Nephron (organoid): ENCODE data around the gene ZBTB14.

Source experiments
- H3K27ac Mint-ChIP-seq, 3 experiments: 2 replicates each; pipeline ENCODE4 v1.8.0; 2020; ENCODE audit warnings: mixed read lengths in 3 of 3, mild to moderate bottlenecking in 2 of 3, moderate library complexity in 1 of 3
- H3K27me3 Mint-ChIP-seq: 2 replicates; pipeline ENCODE4 v1.8.0; 2021; ENCODE audit warnings: low read depth, mild to moderate bottlenecking, moderate library complexity, mixed read lengths
- H3K36me3 Mint-ChIP-seq: 2 replicates; pipeline ENCODE4 v1.8.0; 2020; ENCODE audit warnings: low read depth, mixed read lengths
- H3K4me1 Mint-ChIP-seq: 2 replicates; pipeline ENCODE4 v1.8.0; 2020; ENCODE audit warnings: mixed read lengths
- H3K4me3 Mint-ChIP-seq, 3 experiments: 2 replicates each; pipeline ENCODE4 v1.8.0; 2020; ENCODE audit warnings: mild to moderate bottlenecking in 3 of 3, mixed read lengths in 3 of 3, moderate library complexity in 2 of 3
- H3K9me3 Mint-ChIP-seq: 2 replicates; pipeline ENCODE4 v1.8.0; 2020; ENCODE audit warnings: mixed read lengths
- CTCF ChIP-seq, 3 experiments: fragments of 200-600 bp; sonication (generic); IDR thresholded peaks; one replicate each; pipeline ENCODE4 v1.5.0; 2021; ENCODE audit warnings: antibody characterized with exemption in 3 of 3; ENCODE audit not compliant: unreplicated experiment in 3 of 3

The ZBTB14 gene

GRCh38 chr18:5315838-5316237, 20.3 kb upstream of the ZBTB14 start:
- peaks cover 8% of the 10 kb centered on the region for H3K4me1 Mint-ChIP-seq
- no peak for TF ChIP-seq CTCF (IDR thresholded peaks at IDR 0.05; ENCODE audit: unreplicated experiment in 3 of 3)
- H3K36me3 Mint-ChIP-seq = no peaks in the 10 kb centered on the region
- no peak overlapping the region for H3K27ac Mint-ChIP-seq
- no peaks in the 10 kb centered on the region for H3K9me3 Mint-ChIP-seq
- H3K27me3 Mint-ChIP-seq = no peaks in the 10 kb centered on the region
- no peak overlapping the region for H3K4me3 Mint-ChIP-seq

DNA sequence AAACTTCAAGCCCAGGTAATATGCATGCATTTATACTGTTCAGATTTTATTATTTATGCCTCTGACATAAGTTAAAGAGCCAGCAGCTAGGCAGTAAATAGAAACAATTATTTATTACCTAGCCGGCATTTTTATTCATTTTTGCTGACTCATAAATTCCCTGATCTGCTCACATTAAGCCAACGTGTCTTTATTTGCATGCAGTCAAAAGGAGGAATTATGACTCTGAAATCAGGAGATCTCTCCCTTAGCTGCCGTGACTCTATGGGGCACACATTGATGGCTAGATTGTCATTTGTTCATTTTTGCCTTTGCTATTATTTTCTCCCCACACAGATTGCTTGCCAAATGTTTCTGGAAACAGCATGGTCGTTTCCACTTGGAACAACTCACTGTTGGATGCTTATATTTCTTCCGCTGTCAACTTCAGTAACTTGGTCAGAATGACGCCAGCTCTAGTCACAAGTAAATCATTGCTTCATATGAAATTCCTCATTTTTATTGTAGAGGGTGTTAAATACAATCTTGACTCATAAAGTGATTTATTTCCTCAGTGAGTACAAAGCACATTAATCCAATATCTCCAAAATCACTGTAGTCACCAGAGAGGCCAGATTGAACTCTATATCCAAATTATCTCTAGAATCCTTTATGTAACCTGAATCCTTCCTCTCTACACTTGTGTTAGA, 15.9 kb upstream of the ZBTB14 start:
- peak overlapping the region; percentile 4 to 56 (median 15) for H3K27ac Mint-ChIP-seq
- no peak for TF ChIP-seq CTCF (IDR thresholded peaks at IDR 0.05; ENCODE audit: unreplicated experiment in 3 of 3)
- H3K36me3 Mint-ChIP-seq = no peaks in the 10 kb centered on the region
- H3K4me1 Mint-ChIP-seq = peaks cover 8% of the 10 kb centered on the region
- no peak overlapping the region for H3K4me3 Mint-ChIP-seq
- H3K27me3 Mint-ChIP-seq = no peaks in the 10 kb centered on the region
- H3K9me3 Mint-ChIP-seq = no peaks in the 10 kb centered on the region

GRCh38 chr18:5309888-5310470, 14.5 kb upstream of the ZBTB14 start:
- Mint-ChIP-seq H3K36me3 (no peaks in the 10 kb centered on the region), H3K27me3 (no peaks in the 10 kb centered on the region), H3K9me3 (no peaks in the 10 kb centered on the region), H3K4me3 (no peak overlapping the region), H3K27ac (no peak overlapping the region), H3K4me1 (peaks cover 8% of the 10 kb centered on the region)
- TF ChIP-seq CTCF (IDR thresholded peaks at IDR 0.05; ENCODE audit: unreplicated experiment in 3 of 3) = no peak

GRCh38 chr18:5305835-5306234, 10.3 kb upstream of the ZBTB14 start:
- peaks cover 7% of the 10 kb centered on the region for H3K27me3 Mint-ChIP-seq
- H3K9me3 Mint-ChIP-seq = no peaks in the 10 kb centered on the region
- no peak for TF ChIP-seq CTCF (IDR thresholded peaks at IDR 0.05; ENCODE audit: unreplicated experiment in 3 of 3)
- H3K4me1 Mint-ChIP-seq = no peaks in the 10 kb centered on the region
- H3K27ac Mint-ChIP-seq = no peak overlapping the region
- no peaks in the 10 kb centered on the region for H3K36me3 Mint-ChIP-seq
- H3K4me3 Mint-ChIP-seq = no peak overlapping the region

DNA sequence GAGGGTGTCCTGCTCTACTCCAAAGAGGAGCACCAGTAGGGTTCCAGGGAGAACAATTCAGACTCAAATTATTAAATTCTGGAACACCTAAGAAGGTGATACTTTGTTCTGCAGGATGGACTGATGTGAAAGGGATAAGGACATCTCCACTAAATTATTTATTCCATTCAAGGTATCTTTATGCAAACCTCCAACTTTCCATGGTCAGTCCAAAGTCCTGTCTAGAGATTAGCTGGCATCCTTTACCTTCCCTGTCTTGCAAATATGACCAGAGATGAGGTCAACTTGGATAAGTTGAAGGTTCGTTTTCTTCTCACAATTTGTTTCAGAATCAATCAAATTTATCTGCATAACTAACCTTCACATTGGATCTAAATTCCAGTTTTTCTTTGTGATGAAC, 8.7 kb upstream of the ZBTB14 start:
- no peak for TF ChIP-seq CTCF (IDR thresholded peaks at IDR 0.05; ENCODE audit: unreplicated experiment in 3 of 3)
- no peaks in the 10 kb centered on the region for H3K9me3 Mint-ChIP-seq

GRCh38 chr18:5303636-5304035, 8.1 kb upstream of the ZBTB14 start:
- H3K4me1 Mint-ChIP-seq = no peaks in the 10 kb centered on the region
- no peak for TF ChIP-seq CTCF (IDR thresholded peaks at IDR 0.05; ENCODE audit: unreplicated experiment in 3 of 3)
- no peaks in the 10 kb centered on the region for H3K9me3 Mint-ChIP-seq
- H3K4me3 Mint-ChIP-seq = no peak overlapping the region
- no peaks in the 10 kb centered on the region for H3K36me3 Mint-ChIP-seq
- H3K27ac Mint-ChIP-seq = no peak overlapping the region
- H3K27me3 Mint-ChIP-seq = peaks cover 7% of the 10 kb centered on the region

More for the DNA sequence above, 8.7 kb upstream of the ZBTB14 start:
- H3K4me1 Mint-ChIP-seq = no peaks in the 10 kb centered on the region
- peaks cover 7% of the 10 kb centered on the region for H3K27me3 Mint-ChIP-seq
- no peak overlapping the region for H3K4me3 Mint-ChIP-seq
- H3K36me3 Mint-ChIP-seq = no peaks in the 10 kb centered on the region
- H3K27ac Mint-ChIP-seq = no peak overlapping the region
